CD4-positive, CD25-positive, alpha-beta regulatory T cell (primary cell): Measurements from ENCODE around the gene HMGN3. TPM values are rescaled to one million over a fixed set of nuclear protein-coding genes. Genes with fewer than 3 reads are reported as not detected.

ENCODE experiments used
- ATAC-seq, 2 donors: fragments of 150-1000 bp; cut with Tn5 transposase; one replicate each; pipeline ENCODE4 v1.10.0; 2021; ENCODE audit warnings: low read depth in 2 of 2, moderate number of reproducible peaks in 2 of 2, moderate library complexity in 1 of 2
- DNase-seq, 3 donors: peaks; one replicate each; pipeline versions ENCODE4 v3.0.0 to v3.0.0-alpha.2; 2012 to 2022; ENCODE audit warnings: mixed read lengths in 1 of 3
- H3K27ac ChIP-seq: one replicate; pipeline ENCODE4 v1.7.0; 2013; ENCODE audit warnings: mild to moderate bottlenecking, low read length; ENCODE audit not compliant: insufficient read depth, poor library complexity, severe bottlenecking
- H3K27me3 ChIP-seq: one replicate; pipeline ENCODE4 v1.7.0; 2013; ENCODE audit warnings: low read length; ENCODE audit not compliant: control insufficient read depth, insufficient read depth
- H3K36me3 ChIP-seq: one replicate; pipeline ENCODE4 v1.7.0; 2013; ENCODE audit warnings: mild to moderate bottlenecking, low read length, moderate library complexity; ENCODE audit not compliant: control insufficient read depth, insufficient read depth
- H3K4me1 ChIP-seq: 2 replicates; pipeline ENCODE4 v1.7.0; 2013; ENCODE audit warnings: mild to moderate bottlenecking, low read length; ENCODE audit not compliant: insufficient read depth, control insufficient read depth, poor library complexity, severe bottlenecking
- H3K4me3 ChIP-seq: one replicate; pipeline ENCODE4 v1.7.0; 2013; ENCODE audit warnings: low read depth, mild to moderate bottlenecking, low read length, moderate library complexity
- H3K9me3 ChIP-seq, 2 experiments: 1 replicate in 1 of 2; 2 replicates in 1 of 2; pipeline ENCODE4 v1.7.0; 2013; ENCODE audit warnings: low read length in 2 of 2, mild to moderate bottlenecking in 1 of 2, moderate library complexity in 1 of 2; ENCODE audit not compliant: control insufficient read depth in 2 of 2
- H3K27ac Mint-ChIP-seq, 3 donors: one replicate each; pipeline ENCODE4 v1.8.0; 2020 to 2022; ENCODE audit warnings: mild to moderate bottlenecking in 3 of 3, mixed read lengths in 3 of 3, moderate library complexity in 2 of 3
- H3K27me3 Mint-ChIP-seq: one replicate; pipeline ENCODE4 v1.8.0; 2022; ENCODE audit warnings: mild to moderate bottlenecking, mixed read lengths
- H3K36me3 Mint-ChIP-seq: one replicate; pipeline ENCODE4 v1.8.0; 2020; ENCODE audit warnings: mixed read lengths
- H3K4me1 Mint-ChIP-seq, 4 donors: one replicate each; pipeline ENCODE4 v1.8.0; 2020 to 2022; ENCODE audit warnings: mixed read lengths in 4 of 4, mild to moderate bottlenecking in 1 of 4
- H3K4me3 Mint-ChIP-seq, 4 donors: one replicate each; pipeline ENCODE4 v1.8.0; 2020 to 2022; ENCODE audit warnings: mild to moderate bottlenecking in 4 of 4, mixed read lengths in 4 of 4, moderate library complexity in 3 of 4
- H3K9me3 Mint-ChIP-seq, 7 donors: one replicate each; pipeline ENCODE4 v1.8.0; 2020 to 2022; ENCODE audit warnings: mixed read lengths in 7 of 7, mild to moderate bottlenecking in 3 of 7, moderate library complexity in 2 of 7
- polyA plus RNA-seq, 4 donors: library from polyadenylated mRNA; unstranded; fragments of 300-500 nt; fragmentation: Illumina TruSeq; gene quantifications; one replicate each; pipeline ENCODE4 v1.2.3, GENCODE V29; 2021
- total RNA-seq: library from RNA; stranded (reverse); gene quantifications from one replicate; pipeline ENCODE4 v1.2.3, GENCODE V29; 2022

Gene HMGN3
- total RNA-seq (18.9 TPM), polyA plus RNA-seq (10 to 100 TPM; 55.4 to 58.2 (median 57.4) TPM)

DNA sequence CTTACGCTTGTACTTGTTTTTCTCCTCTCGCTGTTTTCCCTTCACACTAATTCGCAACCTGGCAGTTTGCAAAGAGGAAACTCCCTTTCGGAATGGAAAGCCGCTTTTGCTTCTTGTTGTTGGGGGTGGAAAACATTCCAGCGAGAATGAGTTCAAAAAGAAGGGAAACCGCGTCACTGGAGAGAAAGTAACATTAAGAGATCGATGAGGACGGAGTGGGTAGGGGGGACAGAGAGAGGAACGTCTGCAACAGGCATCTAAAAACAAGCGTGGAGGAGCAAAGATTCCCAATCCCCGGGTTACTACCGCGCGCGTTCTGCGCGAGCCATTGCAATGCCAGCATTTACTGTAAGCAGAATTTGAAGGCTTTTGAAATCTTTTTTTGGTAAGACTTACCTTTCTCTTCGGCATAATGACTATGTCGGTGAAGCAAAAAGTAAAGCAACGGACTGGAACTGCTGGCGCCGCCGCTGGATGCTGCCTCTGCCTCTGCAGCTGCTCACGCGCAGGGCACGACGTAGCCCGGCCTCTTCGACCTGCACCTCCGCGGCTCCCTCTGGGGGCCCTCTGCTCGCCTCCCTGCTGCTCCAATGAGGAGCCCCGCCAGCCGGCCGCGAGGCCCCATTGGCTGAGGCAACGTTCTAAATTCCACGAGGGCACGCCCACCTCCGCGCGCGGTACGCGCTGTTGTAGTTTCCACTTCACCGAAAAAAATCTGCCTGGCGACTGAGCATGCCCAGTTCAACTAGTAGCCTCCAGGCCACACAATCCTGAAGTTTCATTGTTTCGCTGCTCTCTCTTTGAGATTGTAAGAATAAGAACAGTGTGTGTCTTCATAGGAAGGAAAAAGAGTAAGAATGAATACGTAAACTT is at the start of gene HMGN3:
TSS of gene HMGN3 (minus strand) at position 533 of the 873 bp plus-strand sequence.
- peak within 1 kb of the TSS; percentile 97 for H3K4me3 ChIP-seq
- no peaks in the 10 kb centered on the region for H3K36me3 ChIP-seq
- H3K4me1 ChIP-seq: peaks cover 4% of the 10 kb centered on the region
- H3K4me1 Mint-ChIP-seq: peaks cover 12 to 27% (median 24%) of the 10 kb centered on the region in 4 donors
- H3K9me3 Mint-ChIP-seq: no peaks in the 10 kb centered on the region
- H3K9me3 ChIP-seq: no peaks in the 10 kb centered on the region
- ATAC-seq (peak; percentile 98), DNase-seq (peak; percentile 79 to 97 (median 89))
- H3K27me3 Mint-ChIP-seq: peaks cover 5% of the 10 kb centered on the region
- H3K36me3 Mint-ChIP-seq: peaks cover 3% of the 10 kb centered on the region
- peak within 1 kb of the TSS; percentile 32 to 83 (median 65) for H3K27ac Mint-ChIP-seq
- H3K4me3 Mint-ChIP-seq: peak within 1 kb of the TSS; percentile 94 to 100 (median 98)
- no peaks in the 10 kb centered on the region for H3K27me3 ChIP-seq
- H3K27ac ChIP-seq: peak within 1 kb of the TSS; percentile 62

DNA sequence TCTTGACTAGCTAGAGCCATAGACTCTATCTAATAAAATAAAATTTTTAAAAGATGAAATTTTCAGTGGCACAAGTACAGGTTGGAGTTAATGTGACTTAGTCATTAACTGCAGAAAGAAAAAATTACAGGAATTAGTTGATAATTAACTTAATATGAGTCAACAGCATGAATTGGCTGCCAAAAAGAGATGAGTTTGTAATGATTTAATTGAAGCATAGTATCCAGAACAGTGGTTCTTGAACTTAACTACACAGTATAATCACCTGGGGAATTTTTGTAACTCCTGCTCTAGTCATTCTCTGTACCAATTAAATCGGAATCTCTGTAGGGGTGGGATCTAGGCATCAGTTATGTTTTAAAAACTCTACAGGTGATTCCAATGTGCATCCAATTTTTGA is 46.3 kb upstream of the HMGN3 start:
- no peaks in the 10 kb centered on the region for H3K27me3 ChIP-seq
- H3K4me3 ChIP-seq: no peak overlapping the region
- H3K36me3 Mint-ChIP-seq: no peaks in the 10 kb centered on the region
- H3K4me3 Mint-ChIP-seq: no peak overlapping the region
- no peak overlapping the region for H3K27ac Mint-ChIP-seq
- DNase-seq (no peak), ATAC-seq (no peak)
- H3K9me3 Mint-ChIP-seq: peaks cover 2 to 18% (median 12%) of the 10 kb centered on the region in 7 donors
- H3K27ac ChIP-seq: no peak overlapping the region
- H3K9me3 ChIP-seq: no peaks in the 10 kb centered on the region
- no peaks in the 10 kb centered on the region for H3K4me1 ChIP-seq
- H3K36me3 ChIP-seq: no peaks in the 10 kb centered on the region
- peaks cover 13% of the 10 kb centered on the region for H3K27me3 Mint-ChIP-seq
- no peaks in the 10 kb centered on the region for H3K4me1 Mint-ChIP-seq

DNA sequence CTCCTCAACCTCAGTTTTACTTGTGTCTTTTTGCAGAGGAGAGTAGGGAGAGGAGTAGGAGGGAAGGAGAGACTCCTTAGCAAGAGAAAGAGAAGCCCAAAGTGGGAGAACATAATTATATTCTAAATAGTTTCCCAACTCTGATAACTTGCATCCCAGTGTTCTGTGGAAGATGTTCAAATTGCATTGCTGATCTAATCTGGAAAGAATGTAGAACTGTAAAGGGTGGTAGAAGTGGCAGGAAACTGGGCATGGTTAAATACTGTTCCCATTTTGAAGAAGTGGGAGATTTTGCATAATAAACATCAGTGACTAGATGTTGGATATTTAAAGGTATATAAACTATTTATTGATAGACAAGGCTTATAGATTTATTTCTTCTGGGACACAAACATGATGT is 42.6 kb upstream of the HMGN3 start:
- Mint-ChIP-seq H3K4me1 (no peaks in the 10 kb centered on the region), H3K4me3 (no peak overlapping the region), H3K9me3 (peaks cover 0 to 16% (median 7%) of the 10 kb centered on the region in 7 donors)

DNA sequence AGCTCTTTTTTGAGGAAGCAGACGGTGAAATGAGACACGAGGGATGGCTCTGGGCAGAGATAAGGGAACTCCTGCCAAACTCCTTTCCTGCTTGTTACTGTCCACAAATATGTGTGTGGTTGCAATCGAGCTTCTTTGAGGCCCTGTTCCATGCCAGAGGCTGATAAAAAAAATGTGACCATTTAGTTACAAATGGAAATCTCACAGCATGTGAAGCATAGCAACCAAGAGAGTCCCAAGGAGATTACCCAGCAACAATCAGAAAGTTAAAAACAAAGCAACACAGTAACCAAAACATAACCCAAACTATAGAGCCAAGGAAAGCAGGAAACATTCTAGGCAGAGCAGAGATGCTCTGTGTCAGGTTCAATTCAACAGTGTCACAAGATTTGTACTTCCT is 35.4 kb upstream of the HMGN3 start:
- Histone ChIP-seq H3K9me3 (no peaks in the 10 kb centered on the region), H3K4me3 (no peak overlapping the region), H3K27me3 (peaks cover 5% of the 10 kb centered on the region), H3K36me3 (no peaks in the 10 kb centered on the region), H3K4me1 (no peaks in the 10 kb centered on the region), H3K27ac (no peak overlapping the region)
- Mint-ChIP-seq H3K36me3 (no peaks in the 10 kb centered on the region), H3K9me3 (peaks cover 0 to 11% (median 0%) of the 10 kb centered on the region in 7 donors), H3K27me3 (peaks cover 8% of the 10 kb centered on the region), H3K27ac (no peak overlapping the region), H3K4me1 (no peaks in the 10 kb centered on the region), H3K4me3 (no peak overlapping the region)
- DNase-seq: no peak
- no peak for ATAC-seq

More for the DNA sequence above, 42.6 kb upstream of the HMGN3 start:
- Mint-ChIP-seq H3K27me3 (peaks cover 4% of the 10 kb centered on the region), H3K27ac (no peak overlapping the region), H3K36me3 (no peaks in the 10 kb centered on the region)
- ATAC-seq (no peak), DNase-seq (no peak)
- no peaks in the 10 kb centered on the region for H3K9me3 ChIP-seq
- no peaks in the 10 kb centered on the region for H3K36me3 ChIP-seq
- no peak overlapping the region for H3K27ac ChIP-seq
- no peaks in the 10 kb centered on the region for H3K27me3 ChIP-seq
- H3K4me1 ChIP-seq: no peaks in the 10 kb centered on the region
- no peak overlapping the region for H3K4me3 ChIP-seq

DNA sequence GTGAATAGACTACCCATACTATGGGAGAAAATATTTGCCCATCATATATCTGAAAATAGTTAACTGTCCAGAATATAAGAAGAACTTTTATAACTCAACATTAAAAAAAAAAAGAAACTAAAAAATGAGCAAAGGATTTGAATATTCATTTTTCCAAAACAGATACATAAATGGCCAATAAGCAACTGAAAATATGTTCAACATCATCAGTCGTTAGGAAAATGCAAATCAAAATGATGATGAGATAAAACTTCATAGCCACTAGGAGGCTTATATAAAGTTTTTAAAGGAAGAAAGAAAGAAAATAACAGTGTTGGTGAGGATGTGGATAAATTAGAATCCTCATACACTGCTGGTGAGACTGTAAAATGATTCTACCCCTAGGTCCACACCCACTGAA is 32.6 kb upstream of the HMGN3 start:
- Histone ChIP-seq H3K27ac (no peak overlapping the region), H3K4me1 (no peaks in the 10 kb centered on the region), H3K27me3 (peaks cover 5% of the 10 kb centered on the region), H3K4me3 (no peak overlapping the region), H3K36me3 (no peaks in the 10 kb centered on the region), H3K9me3 (no peaks in the 10 kb centered on the region)
- no peak overlapping the region for H3K27ac Mint-ChIP-seq
- no peak for ATAC-seq
- H3K9me3 Mint-ChIP-seq: peaks cover 0 to 11% (median 0%) of the 10 kb centered on the region in 7 donors
- H3K36me3 Mint-ChIP-seq: no peaks in the 10 kb centered on the region
- peaks cover 8% of the 10 kb centered on the region for H3K27me3 Mint-ChIP-seq
- no peak overlapping the region for H3K4me3 Mint-ChIP-seq
- DNase-seq: no peak
- no peaks in the 10 kb centered on the region for H3K4me1 Mint-ChIP-seq

DNA sequence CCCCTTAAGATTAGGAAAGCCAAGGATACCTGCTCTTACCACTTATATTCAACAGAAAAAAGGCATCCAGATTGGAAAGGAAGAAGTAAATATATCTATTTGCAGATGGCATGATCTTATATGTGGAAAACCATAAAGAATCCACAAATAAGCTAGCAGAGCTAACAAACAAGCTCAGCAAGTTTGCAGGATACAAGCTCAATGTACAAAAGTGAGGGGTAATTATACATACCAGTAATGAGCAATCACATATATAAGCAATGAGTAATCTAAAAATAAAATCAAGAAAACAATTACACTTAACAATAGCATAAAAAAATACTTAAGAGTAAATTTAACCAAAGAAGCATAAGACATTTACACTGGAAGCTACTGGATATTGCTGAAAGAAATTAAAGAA is 31.6 kb upstream of the HMGN3 start:
- Histone ChIP-seq H3K36me3 (no peaks in the 10 kb centered on the region), H3K27ac (no peak overlapping the region), H3K4me3 (no peak overlapping the region), H3K27me3 (peaks cover 5% of the 10 kb centered on the region), H3K4me1 (no peaks in the 10 kb centered on the region), H3K9me3 (no peaks in the 10 kb centered on the region)
- peaks cover 8% of the 10 kb centered on the region for H3K27me3 Mint-ChIP-seq
- H3K27ac Mint-ChIP-seq: no peak overlapping the region
- no peaks in the 10 kb centered on the region for H3K4me1 Mint-ChIP-seq
- peaks cover 0 to 12% (median 0%) of the 10 kb centered on the region in 7 donors for H3K9me3 Mint-ChIP-seq
- no peaks in the 10 kb centered on the region for H3K36me3 Mint-ChIP-seq
- ATAC-seq (no peak), DNase-seq (no peak)
- no peak overlapping the region for H3K4me3 Mint-ChIP-seq

DNA sequence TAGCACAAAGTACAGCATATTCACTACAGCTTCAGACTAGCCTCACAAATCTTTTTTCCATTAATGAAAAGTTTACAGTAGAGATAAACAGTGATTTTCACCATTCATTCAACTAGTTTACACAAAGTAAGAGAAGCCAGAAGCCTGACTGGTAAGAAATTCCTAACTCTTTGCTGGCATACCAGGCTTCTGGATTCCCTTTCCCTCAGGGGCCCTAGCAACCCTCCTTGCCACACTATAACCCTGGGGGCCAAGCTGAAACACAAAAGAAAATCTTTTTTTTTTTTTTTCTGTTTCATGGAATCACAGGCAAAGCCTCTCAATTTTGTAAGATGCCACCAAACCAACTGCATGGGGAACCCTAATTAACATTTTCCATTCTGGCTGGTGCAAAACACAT is 28.9 kb upstream of the HMGN3 start:
- H3K36me3 Mint-ChIP-seq: no peaks in the 10 kb centered on the region
- ATAC-seq: no peak
- no peak overlapping the region for H3K27ac Mint-ChIP-seq
- H3K4me3 ChIP-seq: no peak overlapping the region
- no peak for DNase-seq
- no peak overlapping the region for H3K27ac ChIP-seq
- peaks cover 5% of the 10 kb centered on the region for H3K27me3 ChIP-seq
- peaks cover 0 to 11% (median 9%) of the 10 kb centered on the region in 7 donors for H3K9me3 Mint-ChIP-seq
- H3K9me3 ChIP-seq: no peaks in the 10 kb centered on the region
- H3K4me3 Mint-ChIP-seq: no peak overlapping the region
- H3K4me1 Mint-ChIP-seq: no peaks in the 10 kb centered on the region
- peaks cover 3% of the 10 kb centered on the region for H3K27me3 Mint-ChIP-seq
- no peaks in the 10 kb centered on the region for H3K4me1 ChIP-seq
- H3K36me3 ChIP-seq: no peaks in the 10 kb centered on the region

DNA sequence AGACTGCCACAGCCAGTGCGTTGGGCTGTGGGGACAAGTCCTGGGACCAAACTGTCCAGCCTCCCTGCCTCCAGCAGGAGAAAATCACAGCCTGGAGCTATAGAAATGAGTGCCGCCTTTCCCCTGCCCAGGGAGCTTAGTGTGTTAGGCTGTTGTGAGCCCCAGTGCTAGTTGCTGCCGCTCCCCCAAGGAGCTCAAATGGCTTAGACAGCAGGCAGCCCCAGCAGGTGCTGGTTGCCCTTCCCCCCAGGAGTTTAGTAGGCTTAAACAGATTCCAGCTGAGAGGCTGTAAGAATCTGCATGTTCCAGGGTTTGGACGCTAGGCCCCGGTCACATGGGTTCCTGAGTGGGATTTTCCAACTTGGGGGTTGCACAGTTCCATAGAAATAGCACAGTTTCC is 27.2 kb upstream of the HMGN3 start:
- no peak overlapping the region for H3K4me3 Mint-ChIP-seq
- H3K9me3 ChIP-seq: no peaks in the 10 kb centered on the region

More for the DNA sequence above, 27.2 kb upstream of the HMGN3 start:
- H3K27me3 Mint-ChIP-seq: no peaks in the 10 kb centered on the region
- no peaks in the 10 kb centered on the region for H3K36me3 ChIP-seq
- H3K9me3 Mint-ChIP-seq: peaks cover 0 to 11% (median 5%) of the 10 kb centered on the region in 7 donors
- H3K27me3 ChIP-seq: peaks cover 5% of the 10 kb centered on the region
- no peaks in the 10 kb centered on the region for H3K4me1 ChIP-seq
- ATAC-seq (no peak), DNase-seq (no peak)
- H3K27ac Mint-ChIP-seq: no peak overlapping the region
- H3K4me1 Mint-ChIP-seq: no peaks in the 10 kb centered on the region
- no peak overlapping the region for H3K4me3 ChIP-seq
- H3K27ac ChIP-seq: no peak overlapping the region
- no peaks in the 10 kb centered on the region for H3K36me3 Mint-ChIP-seq
